HEK293T (cell line): ENCODE measurements around the gene PTEN.

Experiments
- BHLHE40 ChIP-seq: fragments of 450-650 bp; IDR thresholded peaks from 2 replicates; pipeline ENCODE4 v1.6.1; 2016; ENCODE audit warnings: mild to moderate bottlenecking, moderate library complexity, borderline replicate concordance
- ELF4 ChIP-seq: fragments of 450-650 bp; IDR thresholded peaks from 2 replicates; pipeline ENCODE4 v1.6.1; 2017; ENCODE audit warnings: antibody characterized with exemption
- FOXA1 ChIP-seq: fragments of 450-650 bp; IDR thresholded peaks from 2 replicates; pipeline ENCODE4 v1.6.1; 2016; ENCODE audit warnings: mild to moderate bottlenecking
- FOXK2 ChIP-seq: fragments of 450-650 bp; IDR thresholded peaks from 2 replicates; pipeline ENCODE4 v1.6.1; 2016; ENCODE audit warnings: mild to moderate bottlenecking
- FOXM1 ChIP-seq: fragments of 450-650 bp; IDR thresholded peaks from 2 replicates; pipeline ENCODE4 v1.6.1; 2017; ENCODE audit warnings: mild to moderate bottlenecking, borderline replicate concordance
- HDGF ChIP-seq: fragments of 450-650 bp; IDR thresholded peaks from 2 replicates; pipeline ENCODE4 v1.6.1; 2017; ENCODE audit warnings: antibody characterized with exemption, borderline replicate concordance
- LEF1 ChIP-seq: fragments of 450-650 bp; IDR thresholded peaks from 2 replicates; pipeline ENCODE4 v1.6.1; 2017; ENCODE audit warnings: mild to moderate bottlenecking, borderline replicate concordance
- PKNOX1 ChIP-seq: fragments of 450-650 bp; IDR thresholded peaks from 2 replicates; pipeline ENCODE4 v1.6.1; 2016
- SP1 ChIP-seq: fragments of 450-650 bp; IDR thresholded peaks from 2 replicates; pipeline ENCODE4 v1.6.1; 2017
- SUZ12 ChIP-seq: fragments of 450-650 bp; IDR thresholded peaks from 2 replicates; pipeline ENCODE4 v1.6.1; 2016; ENCODE audit warnings: mild to moderate bottlenecking
- TARDBP ChIP-seq: fragments of 450-650 bp; IDR thresholded peaks from 2 replicates; pipeline ENCODE4 v1.6.1; 2016
- ZNF384 ChIP-seq: fragments of 450-650 bp; IDR thresholded peaks from 2 replicates; pipeline ENCODE4 v1.6.1; 2016

- TF ChIP-seq FOXM1 (no peak), PKNOX1 (no peak), SUZ12 (no peak), FOXK2 (no peak), FOXA1 (no peak), SP1 (no peak), HDGF (no peak), TARDBP (no peak), ZNF384 (no peak), LEF1 (no peak), ELF4 (no peak), BHLHE40 (no peak)
These were observed 10.2 kb downstream of the PTEN start for GRCh38 chr10:87873656-87874055.
